Ovary (tissue), 3 donors: ENCODE data around the gene MEAK7.

Source experiments
- CTCF ChIP-seq, 3 donors: fragments of 450-650 bp in 2 of 3; fragments of 200-600 bp in 1 of 3; IDR thresholded peaks; one replicate each; pipeline versions ENCODE4 v1.5.1 to v1.8.0; 2016 to 2022; ENCODE audit warnings: antibody characterized with exemption in 3 of 3, mild to moderate bottlenecking in 1 of 3
- POLR2A ChIP-seq: fragments of 450-650 bp; IDR thresholded peaks from one replicate; pipeline ENCODE4 v1.6.1; 2017; ENCODE audit warnings: antibody characterized with exemption, mild to moderate bottlenecking, moderate library complexity
- donor health status: DM: no; HTN: no; CAD: no.

- TF ChIP-seq POLR2A (no peak), CTCF (IDR thresholded peaks at IDR 0.05) (no peak)
Measured at GRCh38 chr16:84520725-84521496, 16.5 kb upstream of the MEAK7 start.
